ENCODE measurements around the gene HLCS. TPM values are rescaled to one million over a fixed set of nuclear protein-coding genes. Genes with fewer than 3 reads are reported as not detected.

Gene HLCS
- total RNA-seq, 3 donors from 2014 or later: 19.5 to 26.2 (median 20.3) TPM

DNA sequence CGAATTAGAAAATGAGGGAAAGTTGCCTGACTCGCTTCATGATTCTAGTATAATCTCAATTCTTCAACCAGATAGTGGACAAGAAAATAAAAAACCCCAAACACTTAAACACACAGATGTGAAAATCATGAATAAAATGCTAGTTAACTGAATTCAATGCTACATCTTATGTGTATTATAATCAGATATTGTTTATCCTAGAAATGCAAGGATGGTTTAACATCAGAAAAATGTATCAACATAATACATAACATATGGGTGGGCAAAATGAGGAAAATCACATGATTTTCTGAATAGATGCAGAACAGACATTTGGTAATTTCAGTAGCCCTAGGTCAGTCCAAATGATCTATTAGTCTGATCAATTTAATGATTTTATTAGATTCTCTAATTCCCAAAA lies 170.4 kb downstream of the HLCS start:
- TF ChIP-seq POLR2A (IDR thresholded peaks at IDR 0.05): no peak
- TF ChIP-seq CTCF (IDR thresholded peaks at IDR 0.05): no peak
- no peak for TF ChIP-seq POLR2AphosphoS5 (IDR thresholded peaks at IDR 0.05)
- Histone ChIP-seq H3K27ac (no peak overlapping the region), H3K27me3 (no peaks in the 10 kb centered on the region), H3K9me3 (peaks cover 9 to 14% of the 10 kb centered on the region in 2 donors), H3K4me1 (no peaks in the 10 kb centered on the region), H3K36me3 (no peaks in the 10 kb centered on the region), H3K4me3 (no peak overlapping the region)
- DNase-seq (ENCODE audit: low spot score in 2 of 2): no peak
- intact Hi-C loops (cut with DNase I; ENCODE audit: low total_unique reads): no loop called here

GRCh38 chr21:36792505-36792967 lies 173.9 kb downstream of the HLCS start:
- no peaks in the 10 kb centered on the region for H3K36me3 ChIP-seq
- DNase-seq (ENCODE audit: low spot score in 2 of 2): peak in 1 of 2 donors; percentile 50
- H3K9me3 ChIP-seq: peaks cover 4 to 9% of the 10 kb centered on the region in 2 donors
- peak overlapping the region; percentile 63 to 81 for H3K27ac ChIP-seq
- no peaks in the 10 kb centered on the region for H3K27me3 ChIP-seq
- intact Hi-C loops (cut with DNase I; ENCODE audit: low total_unique reads): no loop called here
- no peaks in the 10 kb centered on the region for H3K4me1 ChIP-seq
- TF ChIP-seq POLR2AphosphoS5 (IDR thresholded peaks at IDR 0.05) (no peak), POLR2A (IDR thresholded peaks at IDR 0.05) (no peak), CTCF (IDR thresholded peaks at IDR 0.05) (no peak)
- no peak overlapping the region for H3K4me3 ChIP-seq

DNA sequence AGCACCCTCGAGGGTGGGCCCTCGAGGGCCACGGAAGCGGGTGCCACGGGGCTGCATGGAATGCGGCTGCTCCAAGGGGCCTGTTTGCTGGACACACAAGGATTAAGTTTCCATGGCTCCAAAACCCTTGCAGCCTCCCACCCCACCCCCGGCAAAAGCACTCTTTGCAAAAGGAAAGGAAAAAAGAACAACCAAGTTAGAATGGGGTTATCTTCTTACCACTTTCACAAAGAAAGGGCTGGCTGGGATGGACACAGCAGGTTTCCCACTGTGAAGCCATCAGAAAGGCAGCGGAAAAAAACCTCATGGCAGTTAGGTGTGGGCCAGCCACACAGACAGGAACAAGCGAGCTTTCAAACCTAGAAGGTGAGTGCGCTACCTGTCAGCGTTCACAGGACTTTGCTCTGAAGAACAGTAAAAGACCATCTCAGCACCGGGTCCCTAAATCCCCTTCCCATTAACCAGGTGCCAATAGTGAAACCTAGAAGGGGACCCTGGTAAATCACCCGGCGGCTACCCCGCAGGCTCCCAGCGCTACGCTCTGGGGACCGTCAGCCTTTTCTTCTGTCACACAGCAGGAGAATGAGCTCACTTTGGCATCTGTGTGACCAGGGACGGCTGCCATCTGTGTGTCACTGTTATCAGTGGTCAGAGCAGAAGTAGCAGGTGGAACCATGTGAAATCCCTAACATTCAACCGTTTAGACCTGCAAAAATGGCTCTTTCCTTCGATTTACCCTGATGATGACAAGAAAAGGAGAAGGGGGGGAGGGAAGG lies 174.6 kb downstream of the HLCS start:
- no peaks in the 10 kb centered on the region for H3K36me3 ChIP-seq
- no peaks in the 10 kb centered on the region for H3K27me3 ChIP-seq
- H3K9me3 ChIP-seq: peaks cover 2 to 9% of the 10 kb centered on the region in 2 donors
- peak overlapping the region; percentile 63 to 81 for H3K27ac ChIP-seq
- peak overlapping the region in 2 of 3 donors; percentile 36 to 49 for H3K4me3 ChIP-seq
- DNase-seq (ENCODE audit: low spot score in 2 of 2): no peak
- H3K4me1 ChIP-seq: no peaks in the 10 kb centered on the region
- TF ChIP-seq CTCF (IDR thresholded peaks at IDR 0.05): no peak
- no peak for TF ChIP-seq POLR2AphosphoS5 (IDR thresholded peaks at IDR 0.05)
- no peak for TF ChIP-seq POLR2A (IDR thresholded peaks at IDR 0.05)
- intact Hi-C loops (cut with DNase I; ENCODE audit: low total_unique reads): no loop called here

- H3K36me3 ChIP-seq: no peaks in the 10 kb centered on the region
- H3K27ac ChIP-seq: peak overlapping the region; percentile 63 to 81
- H3K9me3 ChIP-seq: peaks cover 0 to 6% of the 10 kb centered on the region in 2 donors
- H3K4me3 ChIP-seq: peak overlapping the region in 2 of 3 donors; percentile 36 to 49
- no peaks in the 10 kb centered on the region for H3K4me1 ChIP-seq
- intact Hi-C loops (cut with DNase I; ENCODE audit: low total_unique reads): no loop called here
- no peak for DNase-seq (ENCODE audit: low spot score in 2 of 2)
- no peak for TF ChIP-seq POLR2A (IDR thresholded peaks at IDR 0.05)
- TF ChIP-seq CTCF (IDR thresholded peaks at IDR 0.05): no peak
- TF ChIP-seq POLR2AphosphoS5 (IDR thresholded peaks at IDR 0.05): no peak
- H3K27me3 ChIP-seq: no peaks in the 10 kb centered on the region
These were observed 175.3 kb downstream of the HLCS start for GRCh38 chr21:36791180-36791579.

- no peak for TF ChIP-seq POLR2A (IDR thresholded peaks at IDR 0.05)
- no peak for TF ChIP-seq CTCF (IDR thresholded peaks at IDR 0.05)
- no peak for TF ChIP-seq POLR2AphosphoS5 (IDR thresholded peaks at IDR 0.05)
- no peaks in the 10 kb centered on the region for H3K27me3 ChIP-seq
- intact Hi-C loops (cut with DNase I; ENCODE audit: low total_unique reads): no loop called here
- H3K4me3 ChIP-seq: peak overlapping the region in 2 of 3 donors; percentile 36 to 49
- peaks cover 0 to under 1% of the 10 kb centered on the region in 2 donors for H3K9me3 ChIP-seq
- H3K4me1 ChIP-seq: no peaks in the 10 kb centered on the region
- peak overlapping the region; percentile 63 to 81 for H3K27ac ChIP-seq
- DNase-seq (ENCODE audit: low spot score in 2 of 2): no peak
- H3K36me3 ChIP-seq: no peaks in the 10 kb centered on the region
These were observed 175.9 kb downstream of the HLCS start for GRCh38 chr21:36790616-36791015.

Data from breast epithelium (tissue), 4 donors.